ENCODE data around the gene KCTD1.
A peak's percentile ranks its signal among the peaks of the same experiment; 100 is the strongest.

Gene KCTD1

DNA sequence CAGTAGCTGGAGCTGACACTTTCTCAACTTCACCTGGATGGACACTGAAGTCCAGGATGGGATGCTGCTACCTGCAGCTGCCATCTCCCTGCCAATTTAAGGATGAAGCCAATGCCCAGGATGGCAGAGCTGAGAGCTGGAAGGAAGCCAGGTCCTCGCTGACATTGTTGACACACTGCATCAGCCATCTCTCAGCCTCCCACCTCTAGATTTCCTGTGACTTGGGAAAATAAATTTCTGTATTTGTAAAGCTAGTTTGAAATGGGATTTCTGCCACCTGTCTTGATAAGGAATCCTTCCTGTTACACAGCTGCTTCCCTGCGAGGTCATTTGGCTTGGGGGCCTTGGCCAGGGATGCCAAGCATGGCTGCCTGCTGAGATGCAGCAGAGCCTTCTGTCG, 43.5 kb downstream of the KCTD1 start:
- Histone ChIP-seq H3K14ac (ENCODE audit: low read length) (no peak overlapping the region), H2BK12ac (ENCODE audit: low read length) (no peak overlapping the region), H3K4ac (ENCODE audit: low read depth, low read length) (no peak overlapping the region), H3K4me1 (ENCODE audit: control insufficient read depth in 1 of 2, insufficient read depth in 2 of 2, low read length in 2 of 2) (peaks cover 0 to 3% of the 10 kb centered on the region in 2 experiments), H4K8ac (ENCODE audit: low read depth, low read length) (no peak overlapping the region), H3K9ac (ENCODE audit: low read length) (no peak overlapping the region), H3K27me3 (ENCODE audit: insufficient read depth, low read length) (no peaks in the 10 kb centered on the region), H2AFZ (ENCODE audit: insufficient read depth, low read length, poor library complexity) (no peak overlapping the region), H3K36me3 (ENCODE audit: control insufficient read depth in 1 of 2, insufficient read depth in 2 of 2, low read length in 2 of 2) (no peaks in the 10 kb centered on the region), H3K18ac (ENCODE audit: low read length) (no peak overlapping the region), H4K91ac (ENCODE audit: low read depth, low read length) (no peak overlapping the region), H3K27ac (ENCODE audit: low read depth, low read length) (no peak overlapping the region), H3K79me1 (ENCODE audit: low read length) (no peaks in the 10 kb centered on the region), H3K23ac (ENCODE audit: low read length) (no peak overlapping the region), H2AK5ac (ENCODE audit: low read length) (no peak overlapping the region), H3K4me2 (ENCODE audit: low read length) (no peak overlapping the region), H3K4me3 (ENCODE audit: low read depth, low read length) (no peak overlapping the region), H2BK120ac (ENCODE audit: insufficient read depth, low read length, poor library complexity) (no peak overlapping the region), H3K9me3 (ENCODE audit: insufficient read depth, low read depth, low read length) (no peaks in the 10 kb centered on the region), H2BK5ac (ENCODE audit: low read depth, low read length, poor library complexity) (no peak overlapping the region), H3K79me2 (ENCODE audit: control insufficient read depth, insufficient read depth, low read length, poor library complexity) (no peaks in the 10 kb centered on the region), H4K12ac (ENCODE audit: low read depth, low read length) (no peak overlapping the region)
- WGBS (ENCODE audit: extremely low coverage, insufficient coverage, insufficient read length): no CpG with 5 or more reads among the region's 3 CpGs
- no peak for DNase-seq

GRCh38 chr18:26503382-26503781, 45.0 kb downstream of the KCTD1 start:
- Histone ChIP-seq H3K23ac (ENCODE audit: low read length) (no peak overlapping the region), H3K36me3 (ENCODE audit: control insufficient read depth in 1 of 2, insufficient read depth in 2 of 2, low read length in 2 of 2) (no peaks in the 10 kb centered on the region), H3K9ac (ENCODE audit: low read length) (no peak overlapping the region), H3K4me1 (ENCODE audit: control insufficient read depth in 1 of 2, insufficient read depth in 2 of 2, low read length in 2 of 2) (peaks cover 0 to 3% of the 10 kb centered on the region in 2 experiments), H2BK5ac (ENCODE audit: low read depth, low read length, poor library complexity) (no peak overlapping the region), H3K4me3 (ENCODE audit: low read depth, low read length) (no peak overlapping the region), H3K79me2 (ENCODE audit: control insufficient read depth, insufficient read depth, low read length, poor library complexity) (no peaks in the 10 kb centered on the region), H3K4me2 (ENCODE audit: low read length) (no peak overlapping the region), H3K27ac (ENCODE audit: low read depth, low read length) (no peak overlapping the region), H2AK5ac (ENCODE audit: low read length) (no peak overlapping the region), H4K91ac (ENCODE audit: low read depth, low read length) (no peak overlapping the region), H3K27me3 (ENCODE audit: insufficient read depth, low read length) (no peaks in the 10 kb centered on the region), H4K12ac (ENCODE audit: low read depth, low read length) (no peak overlapping the region), H3K18ac (ENCODE audit: low read length) (no peak overlapping the region), H2BK12ac (ENCODE audit: low read length) (no peak overlapping the region), H3K9me3 (ENCODE audit: insufficient read depth, low read depth, low read length) (no peaks in the 10 kb centered on the region), H3K14ac (ENCODE audit: low read length) (no peak overlapping the region), H3K4ac (ENCODE audit: low read depth, low read length) (no peak overlapping the region), H2AFZ (ENCODE audit: insufficient read depth, low read length, poor library complexity) (no peak overlapping the region), H4K8ac (ENCODE audit: low read depth, low read length) (no peak overlapping the region), H2BK120ac (ENCODE audit: insufficient read depth, low read length, poor library complexity) (no peak overlapping the region), H3K79me1 (ENCODE audit: low read length) (no peaks in the 10 kb centered on the region)
- no peak for DNase-seq
- no CpG with 5 or more reads among the region's 7 CpGs for WGBS (ENCODE audit: extremely low coverage, insufficient coverage, insufficient read length)

DNA sequence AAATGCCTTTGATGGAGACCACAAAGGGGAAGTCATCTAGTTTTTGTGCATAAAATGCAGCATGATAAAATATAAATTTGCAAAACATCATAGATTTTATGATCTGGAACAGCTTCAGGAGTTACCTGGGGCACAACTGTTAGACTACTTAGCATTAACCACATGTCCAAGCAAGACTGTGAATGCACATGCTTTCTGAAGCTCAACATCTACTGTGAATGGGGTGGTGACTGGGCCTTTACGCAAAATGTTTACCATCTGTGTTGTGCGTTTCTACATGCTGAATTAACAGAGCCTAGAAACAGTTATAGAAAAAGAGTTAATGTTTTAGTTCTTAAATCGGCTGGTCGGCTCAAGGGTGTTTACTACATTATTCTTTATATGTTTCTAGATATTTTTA, 45.5 kb downstream of the KCTD1 start:
- Histone ChIP-seq H3K4ac (ENCODE audit: low read depth, low read length) (no peak overlapping the region), H2BK5ac (ENCODE audit: low read depth, low read length, poor library complexity) (no peak overlapping the region), H3K23ac (ENCODE audit: low read length) (no peak overlapping the region), H3K4me2 (ENCODE audit: low read length) (no peak overlapping the region), H3K9ac (ENCODE audit: low read length) (no peak overlapping the region), H3K9me3 (ENCODE audit: insufficient read depth, low read depth, low read length) (no peaks in the 10 kb centered on the region), H4K12ac (ENCODE audit: low read depth, low read length) (no peak overlapping the region), H3K36me3 (ENCODE audit: control insufficient read depth in 1 of 2, insufficient read depth in 2 of 2, low read length in 2 of 2) (no peaks in the 10 kb centered on the region), H2BK12ac (ENCODE audit: low read length) (no peak overlapping the region), H3K27me3 (ENCODE audit: insufficient read depth, low read length) (no peaks in the 10 kb centered on the region), H3K18ac (ENCODE audit: low read length) (no peak overlapping the region), H4K8ac (ENCODE audit: low read depth, low read length) (no peak overlapping the region), H3K79me1 (ENCODE audit: low read length) (no peaks in the 10 kb centered on the region), H3K4me1 (ENCODE audit: control insufficient read depth in 1 of 2, insufficient read depth in 2 of 2, low read length in 2 of 2) (peaks cover 0 to 2% of the 10 kb centered on the region in 2 experiments), H3K4me3 (ENCODE audit: low read depth, low read length) (no peak overlapping the region), H2AFZ (ENCODE audit: insufficient read depth, low read length, poor library complexity) (no peak overlapping the region), H4K91ac (ENCODE audit: low read depth, low read length) (no peak overlapping the region), H3K79me2 (ENCODE audit: control insufficient read depth, insufficient read depth, low read length, poor library complexity) (no peaks in the 10 kb centered on the region), H3K14ac (ENCODE audit: low read length) (no peak overlapping the region), H3K27ac (ENCODE audit: low read depth, low read length) (no peak overlapping the region), H2BK120ac (ENCODE audit: insufficient read depth, low read length, poor library complexity) (no peak overlapping the region), H2AK5ac (ENCODE audit: low read length) (no peak overlapping the region)
- DNase-seq: no peak
- no CpG with 5 or more reads among the region's 4 CpGs for WGBS (ENCODE audit: extremely low coverage, insufficient coverage, insufficient read length)

- no peak overlapping the region for H2AFZ ChIP-seq (ENCODE audit: insufficient read depth, low read length, poor library complexity)
- H3K4me2 ChIP-seq (ENCODE audit: low read length): no peak overlapping the region
- H3K36me3 ChIP-seq (ENCODE audit: control insufficient read depth in 1 of 2, insufficient read depth in 2 of 2, low read length in 2 of 2): no peaks in the 10 kb centered on the region
- no peaks in the 10 kb centered on the region for H3K79me2 ChIP-seq (ENCODE audit: control insufficient read depth, insufficient read depth, low read length, poor library complexity)
- H3K23ac ChIP-seq (ENCODE audit: low read length): no peak overlapping the region
- H3K9ac ChIP-seq (ENCODE audit: low read length): no peak overlapping the region
- peak in 1 of 2 donors; percentile 2 for DNase-seq
- H2BK5ac ChIP-seq (ENCODE audit: low read depth, low read length, poor library complexity): no peak overlapping the region
- H3K27ac ChIP-seq (ENCODE audit: low read depth, low read length): no peak overlapping the region
- H3K4ac ChIP-seq (ENCODE audit: low read depth, low read length): no peak overlapping the region
- no peak overlapping the region for H2BK120ac ChIP-seq (ENCODE audit: insufficient read depth, low read length, poor library complexity)
- no CpG with 5 or more reads among the region's 4 CpGs for WGBS (ENCODE audit: extremely low coverage, insufficient coverage, insufficient read length)
- H2BK12ac ChIP-seq (ENCODE audit: low read length): no peak overlapping the region
- no peaks in the 10 kb centered on the region for H3K4me1 ChIP-seq (ENCODE audit: control insufficient read depth in 1 of 2, insufficient read depth in 2 of 2, low read length in 2 of 2)
- H3K14ac ChIP-seq (ENCODE audit: low read length): no peak overlapping the region
- H3K4me3 ChIP-seq (ENCODE audit: low read depth, low read length): no peak overlapping the region
- H2AK5ac ChIP-seq (ENCODE audit: low read length): no peak overlapping the region
- no peak overlapping the region for H3K18ac ChIP-seq (ENCODE audit: low read length)
- no peaks in the 10 kb centered on the region for H3K9me3 ChIP-seq (ENCODE audit: insufficient read depth, low read depth, low read length)
- H4K12ac ChIP-seq (ENCODE audit: low read depth, low read length): no peak overlapping the region
- H3K79me1 ChIP-seq (ENCODE audit: low read length): no peaks in the 10 kb centered on the region
- H4K91ac ChIP-seq (ENCODE audit: low read depth, low read length): no peak overlapping the region
- no peaks in the 10 kb centered on the region for H3K27me3 ChIP-seq (ENCODE audit: insufficient read depth, low read length)
- no peak overlapping the region for H4K8ac ChIP-seq (ENCODE audit: low read depth, low read length)
Measured at GRCh38 chr18:26497866-26498265, 50.5 kb downstream of the KCTD1 start.
